GM10847 (cell line): ENCODE measurements around the gene ARHGDIA.

Experiments used
- POLR2A ChIP-seq: IDR thresholded peaks from 2 replicates; pipeline ENCODE4 v1.6.1; 2011; ENCODE audit not compliant: insufficient read length; ENCODE audit errors: extremely low read depth

The ARHGDIA gene

DNA sequence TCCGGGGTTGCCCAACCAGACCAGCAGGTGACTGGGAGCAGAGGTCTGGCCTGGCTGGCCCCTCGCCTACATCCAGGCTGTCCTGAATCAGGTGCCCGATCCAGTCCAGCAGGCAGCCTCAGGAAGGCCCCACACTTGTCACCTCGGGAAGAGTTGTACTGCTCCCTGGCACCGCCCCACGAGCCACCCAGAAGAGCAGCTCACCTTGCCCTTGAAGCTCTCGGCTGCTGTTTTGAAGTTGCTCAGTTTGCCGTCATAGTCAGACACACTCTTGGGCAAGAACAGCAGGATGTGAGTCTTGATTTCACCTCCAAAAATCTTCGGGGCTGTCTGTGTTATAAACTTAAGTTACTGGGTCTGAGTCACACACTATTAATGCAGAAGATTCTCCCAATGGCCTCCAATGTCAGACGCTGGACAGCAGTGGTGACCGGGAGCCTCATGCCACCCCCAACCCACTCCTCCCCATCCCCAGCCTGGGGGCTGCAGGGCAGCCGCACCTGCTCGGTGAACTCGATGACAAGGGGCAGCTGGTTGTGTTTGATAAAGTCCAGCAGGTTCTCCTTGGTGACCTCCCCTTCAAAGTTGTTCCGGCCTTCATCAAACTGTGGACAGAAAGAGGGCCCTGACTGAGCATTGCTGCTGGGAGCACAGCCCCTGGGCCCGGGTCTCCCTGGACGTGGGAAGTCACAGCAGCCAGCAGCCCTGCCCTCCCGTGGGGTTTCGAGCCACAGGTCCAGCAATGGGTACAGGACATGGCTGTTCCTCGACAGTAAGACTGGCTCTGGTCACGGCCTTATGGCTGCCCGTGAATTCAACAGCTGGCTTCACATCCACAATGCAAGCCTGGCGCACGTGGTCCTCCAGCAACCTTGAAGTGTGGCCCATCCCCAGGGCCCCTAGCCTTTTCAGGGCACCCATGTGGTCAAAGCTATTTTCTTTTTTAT lies 24.1 kb downstream of the ARHGDIA start:
- no peak for TF ChIP-seq POLR2A

- TF ChIP-seq POLR2A, result no peak
Measured at GRCh38 chr17:81845881-81846742, 25.0 kb downstream of the ARHGDIA start.

- no peak for TF ChIP-seq POLR2A
Measured at GRCh38 chr17:81845361-81845760, 25.8 kb downstream of the ARHGDIA start.

DNA sequence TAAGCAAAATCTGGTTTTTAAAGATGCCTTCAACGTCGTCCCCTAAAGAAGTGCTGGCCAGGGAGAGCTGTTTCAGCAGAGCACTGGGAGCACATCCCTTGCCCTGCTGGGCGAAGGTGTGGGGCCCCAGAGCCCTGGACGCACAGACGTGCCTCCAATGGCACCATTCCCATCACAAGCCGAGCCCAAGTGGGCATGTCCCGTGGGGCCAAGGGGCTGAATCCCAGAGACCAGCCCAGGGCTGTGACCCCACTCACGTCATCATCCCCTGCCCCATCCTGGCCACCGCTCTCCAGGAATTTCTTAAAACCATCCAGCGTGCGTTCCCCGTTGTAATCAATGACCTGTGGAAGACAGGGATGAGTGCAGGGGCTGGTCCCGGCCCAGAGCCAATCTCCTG lies 26.2 kb downstream of the ARHGDIA start:
- no peak for TF ChIP-seq POLR2A

GRCh38 chr17:81844327-81844851 lies 26.7 kb downstream of the ARHGDIA start:
- TF ChIP-seq POLR2A, result no peak

DNA sequence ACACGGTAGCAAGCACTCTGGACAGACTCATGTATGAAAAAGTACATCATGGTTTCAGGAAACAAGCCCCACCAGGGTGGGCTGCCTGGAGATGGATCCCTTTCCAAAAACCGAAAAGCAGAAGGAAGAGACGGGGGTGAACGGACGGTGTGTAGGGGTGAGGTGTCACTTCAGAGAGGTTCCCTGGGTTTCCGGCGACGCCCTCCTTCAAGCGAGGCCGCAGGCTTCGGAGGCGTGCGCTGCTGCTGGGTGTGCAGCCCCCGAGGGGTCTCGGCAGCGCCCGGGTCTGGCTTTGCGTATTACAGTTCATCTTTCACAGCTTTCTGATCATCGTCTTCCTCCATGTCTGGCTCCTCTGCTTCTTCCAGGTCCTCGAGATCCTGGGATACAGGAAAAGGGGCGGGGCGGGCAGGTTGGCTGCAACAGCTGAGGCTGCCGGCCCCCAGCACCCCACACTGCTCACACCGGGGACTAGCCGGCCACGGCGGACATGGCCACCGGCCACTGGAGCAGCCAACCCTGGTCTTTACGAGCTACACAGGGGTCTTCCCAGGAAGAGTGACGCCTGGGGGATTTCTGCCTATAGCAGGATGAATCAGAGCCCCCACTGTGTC lies 27.3 kb downstream of the ARHGDIA start:
- TF ChIP-seq POLR2A, result no peak

- TF ChIP-seq POLR2A, result no peak
Measured at GRCh38 chr17:81842725-81843504, 28.2 kb downstream of the ARHGDIA start.

DNA sequence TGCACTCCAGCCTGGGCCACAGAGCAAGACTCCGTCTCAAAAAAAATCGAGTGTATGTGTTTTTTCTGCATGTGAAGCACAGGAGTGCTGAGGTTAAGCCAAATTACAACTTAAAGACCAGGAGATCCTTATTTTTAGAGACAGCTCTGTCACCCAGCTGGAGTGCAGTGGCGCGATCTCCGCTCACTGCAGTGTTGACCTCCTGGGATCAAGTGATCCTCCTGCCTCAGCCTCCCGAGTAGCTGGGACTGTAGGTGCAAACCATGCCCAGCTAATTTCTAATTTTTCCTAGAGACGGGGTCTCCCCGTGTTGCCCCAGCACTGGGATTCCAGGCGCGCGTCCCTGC lies 28.8 kb downstream of the ARHGDIA start:
- no peak for TF ChIP-seq POLR2A

GRCh38 chr17:81841866-81842265 lies 29.3 kb downstream of the ARHGDIA start:
- TF ChIP-seq POLR2A, result no peak

DNA sequence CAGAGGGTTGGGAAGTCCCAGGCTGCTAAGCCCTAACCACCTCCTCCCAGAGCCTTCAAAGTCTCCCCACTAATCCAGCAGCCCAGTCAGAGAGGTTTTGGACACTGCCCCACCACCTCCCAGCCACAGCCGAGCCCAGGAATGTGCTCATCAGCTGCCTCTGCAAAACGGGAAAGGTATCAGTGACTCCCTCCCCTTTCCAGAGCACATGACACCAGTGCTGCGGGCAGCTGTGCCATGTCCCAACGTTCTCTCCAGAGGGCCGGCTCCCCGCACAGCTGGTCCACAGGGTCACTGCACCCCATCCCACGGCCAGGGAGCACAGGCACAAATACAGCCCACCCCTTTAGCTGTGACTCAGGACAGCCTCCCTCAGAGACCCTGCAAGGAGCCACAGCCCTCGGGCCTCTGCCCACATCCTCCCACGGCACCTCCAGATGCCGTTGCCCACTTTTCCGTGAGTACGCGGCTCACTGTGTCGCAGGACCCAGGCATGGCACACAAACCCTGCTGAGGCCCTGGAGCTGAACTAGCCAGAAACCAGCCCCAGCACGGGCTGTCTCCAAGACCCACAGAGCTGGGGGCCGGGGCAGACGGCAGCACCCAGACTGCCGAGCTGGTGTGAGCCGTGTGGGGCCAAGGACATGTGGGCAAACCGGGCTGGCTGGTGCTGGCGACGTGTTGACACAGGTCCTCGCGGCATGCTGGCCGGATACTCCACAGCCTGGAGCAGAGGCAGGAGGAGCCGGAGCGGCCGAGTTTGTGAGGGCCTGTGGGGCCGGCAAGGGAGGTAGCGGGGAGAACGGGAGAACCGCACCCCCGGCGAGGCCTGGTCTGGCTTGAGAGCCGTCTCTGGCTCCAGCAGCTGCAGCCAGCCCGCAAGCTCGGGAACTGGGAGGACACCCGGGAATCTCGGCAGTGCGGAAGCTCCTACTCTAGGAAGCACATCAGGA lies 30.0 kb downstream of the ARHGDIA start:
- no peak for TF ChIP-seq POLR2A

DNA sequence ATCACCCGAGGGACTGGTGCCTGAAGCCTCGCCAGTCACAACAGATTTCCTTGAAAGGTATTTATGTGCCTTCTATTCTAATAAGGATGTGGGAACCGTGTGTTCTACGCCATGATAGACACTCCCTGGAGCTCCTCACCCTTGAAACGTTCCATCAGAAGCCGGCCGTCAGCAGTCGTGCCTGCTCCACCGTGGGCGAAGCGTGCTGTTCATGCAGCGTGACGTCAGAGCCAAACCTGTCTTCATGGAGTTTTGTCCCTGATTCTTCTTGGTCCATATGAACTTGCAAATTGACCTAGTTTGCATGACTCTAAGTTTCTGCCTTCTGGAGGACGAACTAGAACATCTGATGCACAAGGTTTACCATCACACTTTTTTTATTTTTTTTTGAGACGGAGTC lies 31.8 kb downstream of the ARHGDIA start:
- no peak for TF ChIP-seq POLR2A

DNA sequence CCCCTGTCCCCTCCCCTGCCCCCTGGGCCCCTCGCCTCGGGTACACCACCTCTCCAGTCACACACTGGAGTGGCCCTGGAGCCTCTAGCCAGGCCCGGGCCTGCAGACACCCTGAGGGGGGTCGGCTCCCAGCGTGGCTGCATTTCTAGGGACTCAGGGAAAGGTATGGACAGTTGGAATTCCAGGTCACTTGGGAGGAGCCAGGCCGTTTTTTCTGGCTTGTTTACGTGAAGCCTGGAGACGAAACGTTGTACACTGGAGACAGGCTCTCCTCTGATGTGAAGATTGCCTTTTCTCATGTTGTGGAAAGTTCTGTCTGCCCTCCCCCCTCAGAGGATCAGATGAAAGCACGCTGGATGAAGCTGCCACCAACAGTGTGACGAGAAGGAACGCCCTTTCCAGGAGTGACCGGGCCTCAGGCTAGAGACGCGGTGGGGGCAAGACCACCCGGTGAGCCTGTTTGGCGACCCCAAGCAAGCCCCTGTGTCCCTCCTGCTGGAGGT lies 32.3 kb downstream of the ARHGDIA start:
- TF ChIP-seq POLR2A, result no peak

DNA sequence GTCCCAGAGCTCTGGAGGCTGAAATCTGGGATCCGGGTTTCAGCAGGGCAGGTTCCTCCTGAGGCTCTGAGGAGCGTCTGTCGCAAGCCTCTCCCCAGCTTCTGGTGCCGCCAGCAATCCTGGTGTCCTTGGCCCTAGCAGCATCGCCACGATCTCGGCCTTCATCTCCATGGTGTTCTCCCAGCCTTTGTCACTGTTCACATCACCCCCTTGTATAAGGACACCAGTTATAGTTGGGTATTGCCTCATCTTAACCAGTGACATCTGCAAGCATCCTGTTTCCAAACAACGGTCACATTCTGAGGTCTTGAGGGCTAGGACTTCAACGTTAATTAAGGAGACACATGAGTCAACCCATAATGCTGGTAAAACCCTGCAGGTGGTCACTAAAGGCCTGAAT lies 33.5 kb downstream of the ARHGDIA start:
- no peak for TF ChIP-seq POLR2A
